ENCODE measurements around the gene ADAMTS7. TPM values are rescaled to one million over a fixed set of nuclear protein-coding genes. Genes with fewer than 3 reads are reported as not detected.
A peak's percentile ranks its signal among the peaks of the same experiment; 100 is the strongest.
"Not testable (repeated sequence)": the region's sequence is repeated elsewhere in the genome, so short reads cannot be mapped to it uniquely, and the experiment has no call there.

ADAMTS7 gene
- total and polyA plus RNA-seq, 2 of the 8 experiments (the other 6 are each of a cell fraction or from before 2014, with no cell fraction given): 27.9 to 45.2 TPM

DNA sequence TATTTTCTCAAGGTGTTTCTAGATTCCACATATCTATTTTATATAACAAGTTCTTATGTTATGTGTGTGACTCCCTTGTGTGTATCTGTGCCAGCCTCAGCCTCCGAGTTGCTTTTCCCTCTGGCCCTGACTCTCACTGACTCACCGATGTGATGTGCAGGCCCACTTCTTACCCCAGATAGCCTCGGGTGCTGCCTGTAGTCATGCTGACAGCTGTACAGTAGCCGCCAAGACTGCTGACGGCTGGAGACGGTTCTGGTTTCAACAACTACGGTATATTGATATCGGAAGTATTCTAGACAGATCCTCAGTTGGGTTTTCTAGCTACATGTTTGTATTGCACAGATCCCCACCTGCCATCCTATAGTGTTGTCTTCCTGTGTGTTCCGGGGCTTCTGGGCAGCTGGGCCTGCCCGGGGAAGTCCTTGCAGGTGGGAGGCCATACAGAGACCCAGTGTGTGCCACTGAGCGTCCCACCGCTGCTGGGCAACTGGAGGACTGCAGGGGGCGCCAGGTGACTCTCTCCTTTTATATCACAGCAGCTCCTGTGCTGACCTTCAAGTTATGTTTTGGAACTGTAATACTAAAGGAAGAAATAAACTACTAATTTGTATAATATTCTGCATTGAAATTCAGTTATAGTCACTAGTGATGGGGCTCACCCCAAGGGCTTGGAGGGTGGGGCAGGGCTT, 55.2 kb downstream of the ADAMTS7 start:
- peak; percentile 29 to 46; a peak in 3 of 4 replicates for TF ChIP-seq RAD21 (IDR thresholded peaks at IDR 0.05 in 1 of 2, conservative IDR thresholded peaks at IDR 0.05 in 1 of 2; ENCODE audit: low read depth in 2 of 2, low read length in 2 of 2)
- TF ChIP-seq, protein P1, sequence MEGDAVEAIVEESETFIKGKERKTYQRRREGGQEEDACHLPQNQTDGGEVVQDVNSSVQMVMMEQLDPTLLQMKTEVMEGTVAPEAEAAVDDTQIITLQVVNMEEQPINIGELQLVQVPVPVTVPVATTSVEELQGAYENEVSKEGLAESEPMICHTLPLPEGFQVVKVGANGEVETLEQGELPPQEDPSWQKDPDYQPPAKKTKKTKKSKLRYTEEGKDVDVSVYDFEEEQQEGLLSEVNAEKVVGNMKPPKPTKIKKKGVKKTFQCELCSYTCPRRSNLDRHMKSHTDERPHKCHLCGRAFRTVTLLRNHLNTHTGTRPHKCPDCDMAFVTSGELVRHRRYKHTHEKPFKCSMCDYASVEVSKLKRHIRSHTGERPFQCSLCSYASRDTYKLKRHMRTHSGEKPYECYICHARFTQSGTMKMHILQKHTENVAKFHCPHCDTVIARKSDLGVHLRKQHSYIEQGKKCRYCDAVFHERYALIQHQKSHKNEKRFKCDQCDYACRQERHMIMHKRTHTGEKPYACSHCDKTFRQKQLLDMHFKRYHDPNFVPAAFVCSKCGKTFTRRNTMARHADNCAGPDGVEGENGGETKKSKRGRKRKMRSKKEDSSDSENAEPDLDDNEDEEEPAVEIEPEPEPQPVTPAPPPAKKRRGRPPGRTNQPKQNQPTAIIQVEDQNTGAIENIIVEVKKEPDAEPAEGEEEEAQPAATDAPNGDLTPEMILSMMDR (IDR thresholded peaks at IDR 0.05; ENCODE audit: control extremely low read depth in 1 of 3, insufficient read depth in 1 of 3, low read depth in 1 of 3, low read length in 3 of 3): peak; percentile 47 to 57 (median 53)
- H3K36me3 ChIP-seq (ENCODE audit: control insufficient read depth in 2 of 4, insufficient read depth in 4 of 4, low read length in 3 of 4); H3K4ac ChIP-seq (replicated peaks; ENCODE audit: insufficient read length, low read depth, low read length); H3K56ac ChIP-seq (replicated peaks; ENCODE audit: insufficient read length, low read depth, low read length); H3K9ac ChIP-seq (replicated peaks in 1 of 4; ENCODE audit: extremely low read depth in 1 of 4, low read depth in 3 of 4, low read length in 3 of 4); H2AK5ac ChIP-seq (ENCODE audit: low read depth, low read length); H3K4me1 ChIP-seq (replicated peaks in 1 of 4; ENCODE audit: control insufficient read depth in 3 of 4, insufficient read depth in 4 of 4, low read length in 3 of 4); H3K27ac ChIP-seq (ENCODE audit: low read depth, low read length); H2BK15ac ChIP-seq (ENCODE audit: low read length); H3K14ac ChIP-seq (ENCODE audit: insufficient read length); POLR2A ChIA-PET (ENCODE audit: partially characterized antibody); H2BK20ac ChIP-seq (ENCODE audit: low read length); H4K91ac ChIP-seq (replicated peaks; ENCODE audit: insufficient read length, low read length); H3K23ac ChIP-seq (ENCODE audit: insufficient read length); H2BK5ac ChIP-seq (ENCODE audit: low read depth, low read length); H3K4me3 ChIP-seq (ENCODE audit: extremely low read depth in 1 of 4, insufficient read depth in 2 of 4, low read depth in 3 of 4, low read length in 4 of 4); H3K18ac ChIP-seq (ENCODE audit: extremely low read depth, low read length); H4K8ac ChIP-seq (ENCODE audit: extremely low read depth, insufficient read depth, low read length); H3K27me3 ChIP-seq (replicated peaks in 1 of 4; ENCODE audit: control insufficient read depth in 3 of 4, extremely low read depth in 1 of 4, insufficient read depth in 3 of 4, low read length in 3 of 4); H3K79me2 ChIP-seq (ENCODE audit: control insufficient read depth in 1 of 2, insufficient read depth in 2 of 2, low read length in 2 of 2); H2AFZ ChIP-seq (ENCODE audit: low read length); H4K20me1 ChIP-seq (replicated peaks in 1 of 2; ENCODE audit: control insufficient read depth in 1 of 2, insufficient read depth in 2 of 2, low read length in 2 of 2); H2BK12ac ChIP-seq (ENCODE audit: low read depth, low read length); H3K23me2 ChIP-seq (ENCODE audit: low read depth, low read length); H3K79me1 ChIP-seq (ENCODE audit: low read depth, low read length); H3K9me3 ChIP-seq (ENCODE audit: insufficient read depth in 2 of 2, low read depth in 1 of 2, low read length in 1 of 2); H4K5ac ChIP-seq (ENCODE audit: insufficient read length, low read depth, low read length); H3K4me2 ChIP-seq (ENCODE audit: insufficient read depth in 1 of 2, low read depth in 2 of 2, low read length in 2 of 2); H2BK120ac ChIP-seq (replicated peaks; ENCODE audit: low read depth, low read length): not testable (repeated sequence)
- FAIRE-seq: peak; percentile 24
- DNase-seq (ENCODE audit: low read depth in 1 of 2, low spot score in 2 of 2): peak; percentile 25 to 78
- 68% methylated on average over 13 of the region's 13 CpGs; no CpG with 5 or more reads in 1 of the 2 experiments for WGBS, 2 experiments (ENCODE audit: extremely low coverage in 1 of 2, insufficient coverage in 1 of 2, insufficient read length in 1 of 2, insufficient replicate concordance in 2 of 2, low coverage in 1 of 2, low lambda C conversion rate in 2 of 2, missing lambda C conversion rate in 1 of 2)
- CTCF ChIA-PET (ENCODE audit: partially characterized antibody): interaction anchor here (1.0 to 13.9 kb wide), 10 partner anchors 9 to 137 kb away, joined by 3 to 82 read pairs (median 4); partner anchors contain the start of gene ADAMTS7

Data from H1 (cell line).